GM12878 (cell line): Measurements from ENCODE around the gene ATF6. TPM values are rescaled to one million over a fixed set of nuclear protein-coding genes. Genes with fewer than 3 reads are reported as not detected.

Experiments
- ATAC-seq: fragments of 200-7000 bp; cut with Tn5 transposase; 3 replicates; pipeline ENCODE4 v1.9.1; 2020; ENCODE audit warnings: mild to moderate bottlenecking, moderate library complexity
- BruUV-seq: library from RNA; stranded (reverse); fragments of 400-500 nt; replicated peaks from 2 replicates; lab custom pipeline; 2021; lab: Mats Ljungman, UMichigan
- CTCF ChIA-PET: fragments of 300-600 bp; sonication (Branson Sonifier 250); formaldehyde crosslinking; extraction: SDS; loops from one replicate; lab custom pipeline; 2021; ENCODE audit warnings: inconsistent platforms; lab: Yijun Ruan, JAX
- POLR2A ChIA-PET: fragments of 350-600 bp; formaldehyde crosslinking; extraction: SDS; loops from one replicate; lab custom pipeline; 2021; ENCODE audit warnings: inconsistent platforms; lab: Charles Lee
- RAD21 ChIA-PET: fragments of 300-600 bp; sonication (Branson Sonifier 250); formaldehyde crosslinking; loops from one replicate; lab custom pipeline; 2023; ENCODE audit warnings: antibody characterized with exemption; ENCODE audit not compliant: unreplicated experiment; lab: Charles Lee
- SMC1A ChIA-PET: fragments of 300-600 bp; sonication (Branson Sonifier 250); formaldehyde crosslinking; loops from one replicate; lab custom pipeline; 2023; ENCODE audit not compliant: unreplicated experiment, uncharacterized antibody; lab: Charles Lee
- DNase-seq: peaks from one replicate; pipeline ENCODE4 v3.0.0-alpha.2; 2011; ENCODE audit warnings: low read depth, low spot score
- FAIRE-seq: peaks from 3 replicates; lab custom pipeline; 2011; peaks lifted over from hg19 to GRCh38; lab: Jason Lieb, UNC
- H2AFZ ChIP-seq: 2 replicates; pipeline ENCODE4 v1.6.0; 2011; ENCODE audit warnings: low read depth, low read length, control low read depth; ENCODE audit not compliant: control insufficient read depth
- H3K27ac ChIP-seq: 2 replicates; pipeline ENCODE4 v1.5.1; 2011; ENCODE audit warnings: control low read depth; ENCODE audit not compliant: control insufficient read depth, insufficient read depth
- H3K27me3 ChIP-seq, 2 experiments: replicated peaks in 1 of 2; 2 replicates each; pipeline versions ENCODE4 v1.6.0 to v1.6.1; 2011; ENCODE audit warnings: low read length in 1 of 2; ENCODE audit not compliant: control insufficient read depth in 2 of 2, insufficient read depth in 2 of 2
- H3K36me3 ChIP-seq, 2 experiments: 2 replicates each; pipeline ENCODE4 v1.5.1; 2011; ENCODE audit warnings: low read length in 1 of 2; ENCODE audit not compliant: control insufficient read depth in 2 of 2, insufficient read depth in 2 of 2
- H3K4me1 ChIP-seq: 2 replicates; pipeline ENCODE4 v1.6.1; 2011; ENCODE audit warnings: mild to moderate bottlenecking, low read length, moderate library complexity, mixed read lengths; ENCODE audit not compliant: control insufficient read depth, insufficient read depth
- H3K4me2 ChIP-seq: 2 replicates; pipeline ENCODE4 v1.6.0; 2011; ENCODE audit warnings: control low read depth; ENCODE audit not compliant: control insufficient read depth, insufficient read depth
- H3K4me3 ChIP-seq: fragments of 200-600 bp; sonication (generic); 2 replicates; pipeline ENCODE4 v1.5.1; 2016
- H3K79me2 ChIP-seq: 2 replicates; pipeline ENCODE4 v1.6.0; 2011; ENCODE audit warnings: low read length; ENCODE audit not compliant: control insufficient read depth, insufficient read depth
- H3K9ac ChIP-seq: 2 replicates; pipeline ENCODE4 v1.8.0; 2011; ENCODE audit warnings: low read length, control low read depth, mixed read lengths; ENCODE audit not compliant: control insufficient read depth, insufficient read depth
- H3K9me3 ChIP-seq: replicated peaks from 3 replicates; pipeline ENCODE4 v1.5.1; 2011; ENCODE audit warnings: mild to moderate bottlenecking, low read length; ENCODE audit not compliant: control insufficient read depth, insufficient read depth
- H4K20me1 ChIP-seq: 2 replicates; pipeline ENCODE4 v1.6.0; 2011; ENCODE audit not compliant: control insufficient read depth, insufficient read depth
- BCL3 ChIP-seq: IDR thresholded peaks from 2 replicates; pipeline ENCODE4 v1.6.1; 2011; ENCODE audit warnings: borderline replicate concordance, low read depth, mild to moderate bottlenecking, moderate library complexity, low read length; ENCODE audit not compliant: insufficient read depth, poor library complexity, severe bottlenecking
- DPF2 ChIP-seq: fragments of 450-650 bp; IDR thresholded peaks from 2 replicates; pipeline ENCODE4 v1.6.1; 2017; ENCODE audit warnings: mild to moderate bottlenecking
- FOS ChIP-seq: IDR thresholded peaks from 3 replicates; pipeline ENCODE4 v1.6.1; 2011; ENCODE audit warnings: borderline replicate concordance; ENCODE audit not compliant: insufficient read length; ENCODE audit errors: extremely low read depth
- JUNB ChIP-seq: IDR thresholded peaks from 2 replicates; pipeline ENCODE4 v1.6.1; 2016; ENCODE audit warnings: antibody characterized with exemption, mild to moderate bottlenecking
- KLF5 ChIP-seq: fragments of 450-650 bp; IDR thresholded peaks from 2 replicates; pipeline ENCODE4 v1.6.1; 2014; ENCODE audit warnings: mild to moderate bottlenecking; ENCODE audit not compliant: partially characterized antibody
- RB1 ChIP-seq: fragments of 450-650 bp; formaldehyde crosslinking; IDR thresholded peaks from 2 replicates; pipeline ENCODE4 v1.6.1; 2017; ENCODE audit warnings: mild to moderate bottlenecking, borderline replicate concordance
- SMAD5 ChIP-seq: IDR thresholded peaks from 2 replicates; pipeline ENCODE4 v1.6.1; 2016; ENCODE audit warnings: antibody characterized with exemption, low read depth
- SPI1 ChIP-seq: IDR thresholded peaks from 2 replicates; pipeline ENCODE4 v1.6.1; 2011; ENCODE audit warnings: low read depth, mild to moderate bottlenecking, low read length, moderate library complexity, borderline replicate concordance; ENCODE audit not compliant: insufficient read depth
- SUPT20H ChIP-seq: IDR thresholded peaks from 2 replicates; pipeline ENCODE4 v1.6.1; 2011; ENCODE audit warnings: low read depth, mild to moderate bottlenecking, low read length, moderate library complexity, borderline replicate concordance; ENCODE audit not compliant: control insufficient read depth
- WRNIP1 ChIP-seq: IDR thresholded peaks from 2 replicates; pipeline ENCODE4 v1.6.1; 2011; ENCODE audit warnings: low read depth, low read length, improper control_type of control experiment, borderline replicate concordance
- ZZZ3 ChIP-seq: IDR thresholded peaks from 2 replicates; pipeline ENCODE4 v1.6.1; 2011; ENCODE audit warnings: low read depth; ENCODE audit not compliant: control insufficient read depth, insufficient read length
- WGBS: methylation state at CpG from one replicate; pipeline ENCODE4 v1.1.6; 2016; ENCODE audit warnings: low lambda C conversion rate; ENCODE audit not compliant: insufficient replicate concordance, insufficient coverage; ENCODE audit errors: missing lambda C conversion rate; 5-methylcytosine and 5-hydroxymethylcytosine counted together
- in situ Hi-C: fragments of 300-500 bp; cut with MboI; formaldehyde crosslinking; loops from 9 replicates; pipeline ENCODE4 v1.14.3; 2018; ENCODE audit warnings: mixed read lengths
- intact Hi-C: fragments of 100-400 bp; cut with micrococcal nuclease; formaldehyde crosslinking; loops from one replicate; pipeline ENCODE4 v1.14.2; 2022; ENCODE audit not compliant: unreplicated experiment
- polyA plus RNA-seq, 11 experiments: library from polyadenylated mRNA; depleted of rRNA in 4 of 11; unstranded in 6 of 11; stranded (reverse) in 5 of 11; fragments of >200 nt; fragmentation: Nextera tagmentation in 4 of 11; fragmentation: Illumina TruSeq in 1 of 11; extraction: Ambion mirVana in 4 of 11; extraction: Trizol in 1 of 11; gene quantifications; 1 replicate in 1 of 11; 2 replicates in 10 of 11; pipeline versions ENCODE4 v1.2.1 to v1.2.3, GENCODE V29; 2011 to 2016; ENCODE audit warnings: inconsistent platforms in 2 of 11, missing spikeins in 2 of 11, low read depth in 1 of 11
- total RNA-seq, 4 experiments: library from RNA; depleted of rRNA in 3 of 4; stranded (reverse); fragments of >200 nt in 3 of 4; fragmentation: Illumina TruSeq in 1 of 4; extraction: Trizol in 1 of 4; gene quantifications; 2 replicates each; pipeline versions ENCODE4 v1.2.1 to v1.2.3, GENCODE V29; 2013 to 2021
- TF ChIP-seq, protein P1 (sequence below): IDR thresholded peaks from 2 replicates; pipeline ENCODE4 v1.6.1; 2011; ENCODE audit warnings: low read depth, mild to moderate bottlenecking, low read length, moderate library complexity, borderline replicate concordance; ENCODE audit errors: extremely low read depth
- TF ChIP-seq, protein P2 (sequence below): fragments of 450-650 bp; conservative IDR thresholded peaks from 2 replicates; pipeline ENCODE4 v1.6.1; 2017; ENCODE audit warnings: mild to moderate bottlenecking, moderate library complexity
- TF ChIP-seq, protein P3 (sequence below): IDR thresholded peaks from 2 replicates; pipeline ENCODE4 v1.6.1; 2012; ENCODE audit warnings: low read depth, low read length, improper control_type of control experiment

Gene ATF6
- total and polyA plus RNA-seq, 10 of the 15 experiments (the other 5 are each of a cell fraction or from before 2014, with no cell fraction given): 7.8 to 24.3 (median 14.7) TPM

GRCh38 chr1:161820914-161821313 is 54.8 kb downstream of the ATF6 start:
- ATAC-seq (no peak), DNase-seq (no peak), FAIRE-seq (no peak)
- Histone ChIP-seq H3K27ac (no peak overlapping the region), H3K27me3 (no peaks in the 10 kb centered on the region), H3K36me3 (peaks cover 3 to 9% of the 10 kb centered on the region in 2 experiments; a peak in 2 of 4 replicates), H3K4me2 (no peak overlapping the region), H3K4me3 (no peak overlapping the region), H4K20me1 (no peaks in the 10 kb centered on the region), H2AFZ (no peak overlapping the region), H3K79me2 (no peaks in the 10 kb centered on the region), H3K9ac (no peak overlapping the region), H3K4me1 (no peaks in the 10 kb centered on the region), H3K9me3 (no peaks in the 10 kb centered on the region)
- WGBS: 100% methylated on average over 3 of the region's 5 CpGs
- ChIA-PET SMC1A (no interaction called here), RAD21 (interaction anchor here (1.7 kb wide), 1 partner anchor 216 kb away, joined by 4 read pairs; no protein-coding TSS in a partner anchor), POLR2A (no interaction called here), CTCF (interaction anchor here (1.4 to 1.6 kb wide), 2 partner anchors 13 to 216 kb away, joined by 3 to 4 read pairs; no protein-coding TSS in a partner anchor)
- BruUV-seq: no TSS peak
- TF ChIP-seq SPI1 (no peak), FOS (no peak), DPF2 (no peak), RB1 (no peak), KLF5 (no peak), WRNIP1 (no peak), ZZZ3 (no peak), SMAD5 (no peak), BCL3 (no peak), JUNB (no peak), SUPT20H (no peak)
- TF ChIP-seq, protein P1, sequence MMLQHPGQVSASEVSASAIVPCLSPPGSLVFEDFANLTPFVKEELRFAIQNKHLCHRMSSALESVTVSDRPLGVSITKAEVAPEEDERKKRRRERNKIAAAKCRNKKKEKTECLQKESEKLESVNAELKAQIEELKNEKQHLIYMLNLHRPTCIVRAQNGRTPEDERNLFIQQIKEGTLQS: no peak
- TF ChIP-seq, protein P2, sequence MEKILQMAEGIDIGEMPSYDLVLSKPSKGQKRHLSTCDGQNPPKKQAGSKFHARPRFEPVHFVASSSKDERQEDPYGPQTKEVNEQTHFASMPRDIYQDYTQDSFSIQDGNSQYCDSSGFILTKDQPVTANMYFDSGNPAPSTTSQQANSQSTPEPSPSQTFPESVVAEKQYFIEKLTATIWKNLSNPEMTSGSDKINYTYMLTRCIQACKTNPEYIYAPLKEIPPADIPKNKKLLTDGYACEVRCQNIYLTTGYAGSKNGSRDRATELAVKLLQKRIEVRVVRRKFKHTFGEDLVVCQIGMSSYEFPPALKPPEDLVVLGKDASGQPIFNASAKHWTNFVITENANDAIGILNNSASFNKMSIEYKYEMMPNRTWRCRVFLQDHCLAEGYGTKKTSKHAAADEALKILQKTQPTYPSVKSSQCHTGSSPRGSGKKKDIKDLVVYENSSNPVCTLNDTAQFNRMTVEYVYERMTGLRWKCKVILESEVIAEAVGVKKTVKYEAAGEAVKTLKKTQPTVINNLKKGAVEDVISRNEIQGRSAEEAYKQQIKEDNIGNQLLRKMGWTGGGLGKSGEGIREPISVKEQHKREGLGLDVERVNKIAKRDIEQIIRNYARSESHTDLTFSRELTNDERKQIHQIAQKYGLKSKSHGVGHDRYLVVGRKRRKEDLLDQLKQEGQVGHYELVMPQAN: no peak
- TF ChIP-seq, protein P3, sequence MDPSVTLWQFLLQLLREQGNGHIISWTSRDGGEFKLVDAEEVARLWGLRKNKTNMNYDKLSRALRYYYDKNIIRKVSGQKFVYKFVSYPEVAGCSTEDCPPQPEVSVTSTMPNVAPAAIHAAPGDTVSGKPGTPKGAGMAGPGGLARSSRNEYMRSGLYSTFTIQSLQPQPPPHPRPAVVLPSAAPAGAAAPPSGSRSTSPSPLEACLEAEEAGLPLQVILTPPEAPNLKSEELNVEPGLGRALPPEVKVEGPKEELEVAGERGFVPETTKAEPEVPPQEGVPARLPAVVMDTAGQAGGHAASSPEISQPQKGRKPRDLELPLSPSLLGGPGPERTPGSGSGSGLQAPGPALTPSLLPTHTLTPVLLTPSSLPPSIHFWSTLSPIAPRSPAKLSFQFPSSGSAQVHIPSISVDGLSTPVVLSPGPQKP: no peak
- in situ Hi-C loops: no loop called here
- intact Hi-C loops: no loop called here
